Activated CD4-positive, CD25-positive, alpha-beta regulatory T cell (primary cell): Measurements from ENCODE around the gene COPG1.

Experiments
- DNase-seq, 4 experiments: peaks; one replicate each; lab custom pipeline; 2025; lab: John Stamatoyannopoulos, UW

Gene COPG1

DNA sequence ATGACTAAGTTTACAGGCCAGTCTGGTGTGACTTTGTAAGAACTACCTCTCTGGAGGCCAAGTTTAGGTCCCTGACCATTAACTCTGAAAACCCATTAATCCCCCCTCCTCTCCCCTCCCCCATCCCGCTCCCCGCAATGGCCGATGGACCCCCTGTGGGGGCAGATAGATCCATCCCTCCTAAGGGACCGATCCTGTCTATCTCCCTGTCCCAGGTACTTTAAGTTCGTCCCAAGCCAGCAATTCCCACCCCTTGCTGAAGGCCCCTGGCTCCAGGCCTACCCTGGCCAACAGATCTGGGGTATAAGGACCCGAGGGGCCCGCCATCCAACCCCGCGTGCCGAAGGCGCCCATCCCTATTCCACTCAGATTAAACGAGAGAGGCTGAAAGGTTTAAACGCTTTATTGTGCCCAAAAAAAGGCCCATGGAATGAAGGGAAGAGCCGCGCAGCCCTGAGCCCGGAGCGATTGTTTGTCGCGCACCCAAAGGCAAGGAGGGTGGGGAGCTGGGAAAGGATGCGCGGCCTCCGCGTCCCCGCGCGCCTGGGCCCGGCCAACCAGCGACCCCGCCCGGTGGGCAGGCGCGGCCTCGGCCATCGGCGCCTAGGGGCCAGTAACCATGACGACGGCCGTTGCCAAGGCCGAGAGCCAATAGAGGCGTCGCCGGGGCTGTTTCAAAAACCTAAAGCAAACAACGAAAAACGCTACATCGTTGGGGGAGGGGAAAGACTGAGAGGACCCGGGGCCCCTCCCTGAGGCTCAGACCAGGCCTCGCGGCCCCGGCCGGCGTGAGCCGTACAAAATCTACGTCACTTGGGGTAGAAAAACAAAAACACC lies 65.2 kb downstream of the COPG1 start:
- peak in 2 of 4 experiments; percentile 16 to 18 for DNase-seq

DNA sequence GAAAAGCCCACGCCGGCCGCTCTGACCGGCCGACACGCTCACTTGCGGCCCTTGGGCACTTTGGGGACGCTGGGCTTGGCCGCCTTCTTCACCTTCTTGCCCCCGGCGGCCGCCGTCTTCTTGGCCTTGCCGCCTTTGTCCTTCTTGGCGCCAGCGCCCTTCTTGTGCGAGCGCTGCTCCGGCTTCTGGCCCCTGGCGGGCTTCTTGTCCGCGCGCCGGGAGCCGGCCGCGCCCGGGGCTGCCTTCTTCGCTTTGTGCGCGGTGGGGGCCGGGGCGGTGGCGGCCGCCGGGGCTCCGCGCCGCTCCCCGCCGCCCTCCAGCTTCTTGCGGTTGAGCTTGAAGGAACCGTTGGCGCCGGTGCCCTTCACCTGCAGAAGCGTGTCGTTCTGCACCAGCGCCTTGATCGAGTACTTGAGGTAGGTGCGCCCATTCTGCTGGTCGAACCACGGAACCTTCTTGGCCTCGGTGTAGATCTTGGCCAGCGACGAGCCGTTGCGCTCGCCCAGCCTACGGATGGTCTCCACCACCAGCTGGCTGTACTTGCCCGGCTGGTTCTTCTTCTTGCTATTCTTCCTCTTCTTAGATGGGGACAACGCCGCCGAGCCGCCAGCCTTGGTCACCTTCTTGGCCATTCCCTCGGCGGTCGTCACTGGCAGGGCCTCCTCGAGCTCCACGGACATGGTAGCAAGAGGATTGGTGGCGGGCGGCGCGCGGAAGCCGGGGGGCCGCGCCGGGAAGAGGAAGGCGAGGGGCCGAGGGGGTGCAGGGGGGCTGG lies 66.0 kb downstream of the COPG1 start:
- no peak for DNase-seq

DNA sequence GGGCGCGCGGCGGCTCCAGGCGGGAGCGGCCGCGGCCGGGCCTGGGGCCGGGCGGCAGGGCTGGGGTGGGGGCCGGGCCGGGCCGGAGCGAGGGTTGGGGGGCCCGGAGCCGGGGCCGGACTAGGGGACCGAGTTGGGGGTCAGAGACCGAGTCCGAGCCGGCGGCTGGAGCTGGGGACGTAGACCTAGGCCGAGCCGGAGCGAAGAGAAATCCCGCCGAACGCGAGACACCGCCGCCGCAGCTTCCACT lies 66.5 kb downstream of the COPG1 start:
- no peak for DNase-seq

DNA sequence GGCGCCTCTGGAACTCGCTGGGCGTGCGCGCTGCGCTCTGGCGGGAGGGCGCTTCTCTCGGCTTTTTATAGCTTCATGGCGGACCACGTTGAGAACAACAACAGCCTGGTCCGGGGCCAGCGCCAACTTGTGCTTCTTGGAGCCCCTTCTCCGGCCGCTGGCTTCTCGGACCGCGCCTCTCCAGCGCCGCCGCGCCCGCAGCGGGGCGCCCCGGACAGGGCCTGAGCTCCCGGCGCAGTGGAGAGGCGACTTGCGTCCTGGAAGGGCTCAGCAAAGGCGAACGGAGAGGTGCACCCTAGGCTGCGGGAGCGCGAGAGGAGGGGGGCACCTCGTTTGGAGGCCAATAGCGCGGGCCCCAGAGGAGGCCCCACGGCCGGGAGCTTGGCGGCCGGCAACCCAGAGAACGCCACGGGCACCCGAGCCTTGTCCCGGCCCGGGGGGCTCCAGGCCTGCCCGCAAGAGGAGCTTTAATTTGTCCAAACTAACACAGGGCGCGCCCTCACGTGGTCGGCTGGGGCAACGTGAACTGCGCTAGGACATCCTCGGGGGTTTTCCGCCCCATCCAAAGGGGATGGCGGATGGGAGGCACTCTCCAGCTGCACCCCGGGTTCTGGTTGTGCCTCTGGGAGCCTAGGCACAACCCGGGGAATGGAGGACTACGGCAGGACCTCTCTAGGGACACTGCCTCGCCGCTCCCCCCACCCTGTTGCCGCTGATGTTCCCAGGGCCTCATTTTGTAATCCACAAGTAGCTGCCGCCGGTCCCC lies 67.0 kb downstream of the COPG1 start:
- peak; percentile 67 to 89 (median 78) for DNase-seq

DNA sequence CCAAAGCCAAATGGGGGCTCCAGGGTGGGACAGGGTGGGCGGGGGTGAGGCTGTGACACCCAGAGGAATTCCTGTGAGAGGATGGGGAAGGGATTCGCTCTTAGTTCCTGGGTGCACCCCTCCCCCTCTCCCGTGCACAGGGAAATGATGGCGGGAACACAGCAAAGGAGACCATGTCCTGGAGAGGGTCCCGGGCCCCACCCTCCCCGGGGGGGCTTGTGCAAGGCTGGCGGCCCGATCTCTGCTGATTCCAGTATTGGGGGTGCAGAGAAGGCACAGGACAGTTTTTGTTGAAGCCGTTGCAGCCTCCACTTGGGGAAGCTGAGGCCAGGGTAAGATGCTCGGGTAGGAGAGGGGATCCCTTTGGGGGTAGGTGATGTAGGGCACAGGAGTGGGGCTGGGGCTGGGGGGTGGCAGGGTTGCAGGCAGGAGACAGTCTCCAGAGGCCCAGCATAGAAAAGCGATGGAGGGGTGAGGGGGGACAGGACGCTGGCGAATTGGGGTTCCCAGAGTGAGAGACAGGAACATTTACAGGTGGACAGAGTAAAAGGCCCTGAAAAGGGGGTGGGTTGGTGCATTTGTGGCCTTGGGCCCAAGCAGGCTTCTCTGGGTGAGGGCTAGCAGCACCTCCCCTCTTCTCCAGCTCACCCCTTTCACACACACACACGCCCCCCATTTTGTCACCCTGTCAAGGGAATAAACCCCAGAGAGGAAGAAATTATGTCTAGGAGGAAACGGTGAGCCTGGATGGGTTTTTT lies 67.8 kb downstream of the COPG1 start:
- DNase-seq: no peak

DNA sequence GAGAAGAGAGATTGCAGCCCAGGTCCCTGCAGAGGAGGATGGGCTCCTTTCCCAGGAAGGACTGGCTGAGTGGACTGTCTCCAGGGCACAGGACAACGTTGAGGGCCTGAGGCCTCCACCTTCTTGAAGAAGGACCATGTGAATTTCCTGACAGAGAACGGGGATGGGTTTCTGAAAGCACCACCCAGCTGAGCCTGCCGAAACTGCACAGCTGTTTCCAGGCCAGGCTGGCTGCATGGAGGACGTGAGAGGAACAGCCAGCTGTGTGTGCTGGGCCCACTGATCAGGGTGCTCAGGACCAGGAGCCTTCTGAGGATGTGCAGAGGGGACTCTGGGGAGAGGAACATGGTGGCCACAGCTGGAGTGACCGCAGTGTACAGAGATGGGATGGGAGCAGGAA lies 68.4 kb downstream of the COPG1 start:
- DNase-seq: no peak

DNA sequence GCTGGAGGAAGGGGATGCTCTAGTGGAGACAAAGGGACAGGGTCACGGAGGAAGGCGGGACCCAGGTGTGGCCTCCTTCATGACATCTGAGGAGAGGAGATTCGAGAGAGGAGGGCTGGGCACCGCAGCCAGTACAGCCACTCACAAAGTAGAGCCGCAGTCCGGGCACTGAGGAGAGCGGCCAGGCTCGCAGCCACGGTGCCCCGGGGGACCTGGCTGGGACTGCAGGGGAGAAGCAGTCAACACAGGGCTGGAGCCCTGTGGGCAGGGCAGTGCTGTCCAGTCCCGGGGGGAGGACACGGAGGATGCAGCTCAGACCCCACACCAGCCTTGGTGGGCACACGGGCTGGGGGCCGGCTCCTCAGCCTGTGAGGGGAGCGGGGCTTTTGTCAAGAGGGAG lies 69.5 kb downstream of the COPG1 start:
- no peak for DNase-seq

DNA sequence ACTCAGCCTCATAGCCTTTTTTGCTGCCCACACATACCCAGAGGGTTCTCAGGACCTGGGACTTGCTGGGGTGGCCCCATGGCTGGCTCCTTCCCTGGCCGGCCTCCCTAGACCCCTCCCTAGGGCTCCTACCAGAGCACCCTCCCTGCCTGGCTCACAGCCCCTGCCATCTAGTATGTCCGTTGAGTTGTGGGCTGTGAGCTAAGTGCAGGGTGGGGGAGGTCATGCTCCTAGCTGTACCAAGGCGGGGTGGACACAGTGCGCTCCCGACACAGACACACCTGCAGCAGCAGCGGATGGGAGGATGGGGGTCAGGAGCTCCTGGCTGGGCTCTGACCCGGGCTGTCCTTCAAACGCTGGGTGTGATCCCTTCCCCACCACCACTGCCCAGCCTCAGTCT lies 70.9 kb downstream of the COPG1 start:
- no peak for DNase-seq

DNA sequence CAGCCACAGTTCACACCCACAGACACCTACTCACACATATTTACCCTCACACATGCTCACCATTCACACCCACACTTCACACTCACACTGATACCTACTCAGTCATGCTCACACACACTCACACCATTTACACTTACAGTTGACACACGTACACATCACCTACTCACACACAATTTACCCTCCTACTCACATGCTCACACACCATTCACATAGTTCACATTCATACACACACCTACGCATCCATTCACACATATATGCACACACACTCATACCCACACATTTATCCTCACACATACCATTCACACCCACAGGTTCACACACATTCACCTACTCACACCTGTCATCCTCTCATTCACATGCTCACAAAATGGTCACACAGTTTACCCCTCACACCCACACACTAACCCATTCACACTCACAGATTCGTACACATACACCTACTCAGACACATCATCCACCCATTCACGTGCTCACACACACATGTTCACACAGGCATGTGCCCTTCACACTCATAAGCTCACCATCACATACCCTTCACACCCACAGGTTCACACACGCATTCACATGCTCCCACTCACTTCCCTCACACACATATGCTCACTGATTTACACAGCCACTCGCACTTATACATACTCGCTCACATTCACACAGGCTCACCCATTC lies 71.5 kb downstream of the COPG1 start:
- no peak for DNase-seq

DNA sequence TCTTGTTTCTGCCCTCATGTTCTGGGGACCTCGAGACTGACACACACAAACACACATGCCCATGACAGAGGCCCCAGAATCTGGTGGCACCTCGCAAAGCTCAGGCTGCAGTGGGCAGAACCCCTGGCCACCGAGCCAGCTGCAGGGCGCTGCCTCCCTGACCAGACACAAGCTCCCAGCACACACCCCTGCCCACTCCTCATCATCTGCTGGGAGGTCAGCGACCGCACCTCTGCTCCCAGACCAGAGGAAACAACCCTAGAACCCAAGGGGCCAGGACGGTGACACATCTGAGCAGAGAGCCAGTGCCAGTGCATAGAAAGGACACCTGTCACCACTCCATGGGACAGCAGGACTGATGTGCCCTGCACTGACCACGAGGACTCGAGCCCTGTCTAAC lies 72.5 kb downstream of the COPG1 start:
- DNase-seq: no peak

DNA sequence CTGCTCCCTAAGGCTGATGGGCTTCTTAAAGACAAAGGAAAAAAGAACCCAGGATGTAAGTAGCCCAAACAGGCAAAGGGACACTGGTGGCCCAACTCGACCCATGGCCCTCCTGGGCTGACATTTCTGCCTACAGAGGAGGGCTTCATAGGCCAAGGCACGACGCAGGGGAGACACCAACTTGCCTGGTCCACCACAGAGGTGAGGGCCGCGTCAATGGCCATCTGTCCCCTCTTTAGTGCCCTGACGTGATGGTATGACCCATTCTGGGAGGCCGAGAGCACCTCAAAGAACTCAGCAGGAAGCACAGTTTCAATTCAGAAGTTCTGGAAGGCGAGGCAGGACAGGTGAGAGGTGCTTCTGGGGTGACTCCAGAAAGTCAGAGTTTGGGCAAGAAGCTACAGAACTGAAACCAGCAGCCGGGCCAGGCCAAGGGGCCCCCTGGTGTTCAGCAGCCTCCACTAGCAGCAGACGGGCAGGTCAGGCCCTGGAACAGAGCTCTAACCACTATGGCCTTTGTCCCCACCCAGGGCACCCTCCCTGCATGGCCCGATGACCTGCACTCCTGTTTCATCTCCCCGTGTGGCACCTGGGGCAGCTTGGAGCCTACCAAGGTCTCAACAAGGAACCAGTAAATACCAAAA lies 74.4 kb downstream of the COPG1 start:
- DNase-seq: no peak

DNA sequence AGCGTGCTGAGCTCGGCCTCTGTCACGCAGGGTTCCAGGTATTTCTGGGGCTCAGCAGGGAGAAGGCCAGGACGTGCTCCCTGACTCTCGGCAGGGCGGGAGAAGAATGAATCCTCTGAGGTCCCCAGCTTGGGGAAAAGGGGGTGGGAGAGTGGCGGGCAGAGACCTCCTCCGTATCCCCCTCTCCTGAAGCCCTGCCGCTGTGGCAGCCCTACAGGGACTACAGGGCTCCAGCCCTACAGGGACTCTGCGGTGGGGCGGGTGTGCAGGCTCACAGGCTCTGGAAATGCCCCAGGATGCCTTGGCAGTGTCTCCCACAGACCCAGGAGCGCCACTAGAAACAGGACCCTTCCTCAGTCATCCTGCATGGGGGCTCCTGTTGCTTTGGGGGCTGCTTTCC lies 75.4 kb downstream of the COPG1 start:
- DNase-seq: no peak

DNA sequence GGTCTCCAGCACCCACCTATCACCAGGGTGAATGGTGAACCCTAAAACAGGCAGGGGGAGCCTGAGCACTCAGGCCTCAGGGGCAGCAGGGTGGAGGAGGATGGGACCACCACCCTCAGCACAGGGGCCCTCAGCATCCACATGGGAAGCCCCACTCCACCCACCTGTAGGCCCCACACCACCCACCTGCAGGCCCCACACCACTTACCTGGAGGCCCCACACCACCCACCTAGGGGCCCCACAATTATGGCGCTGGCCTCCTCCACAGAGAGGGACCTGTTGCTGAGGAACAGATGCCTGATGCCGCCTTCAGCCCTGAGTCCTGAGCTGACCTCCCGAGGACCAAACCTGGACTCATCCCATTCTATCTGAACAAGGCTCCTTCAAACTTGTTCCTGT lies 76.0 kb downstream of the COPG1 start:
- DNase-seq: no peak

DNA sequence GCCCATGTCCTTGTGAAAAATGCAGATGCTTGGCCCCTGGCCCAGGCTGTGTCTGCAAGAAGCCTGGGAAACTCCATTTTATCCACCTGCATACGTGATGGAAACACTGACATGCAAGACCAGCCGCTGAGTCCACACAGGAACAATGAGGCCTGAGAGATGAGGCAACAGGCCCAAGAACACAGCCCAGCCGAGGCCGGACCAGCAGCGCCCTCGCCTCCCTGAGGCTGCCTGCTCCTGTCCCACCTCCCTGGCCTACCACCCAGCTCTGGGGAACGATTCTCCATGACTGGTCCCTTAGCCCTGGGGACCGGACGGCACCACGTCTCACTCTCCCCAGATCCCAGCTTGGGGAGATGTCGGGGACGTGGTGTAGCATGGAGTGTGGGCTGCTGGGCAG lies 76.7 kb downstream of the COPG1 start:
- no peak for DNase-seq

DNA sequence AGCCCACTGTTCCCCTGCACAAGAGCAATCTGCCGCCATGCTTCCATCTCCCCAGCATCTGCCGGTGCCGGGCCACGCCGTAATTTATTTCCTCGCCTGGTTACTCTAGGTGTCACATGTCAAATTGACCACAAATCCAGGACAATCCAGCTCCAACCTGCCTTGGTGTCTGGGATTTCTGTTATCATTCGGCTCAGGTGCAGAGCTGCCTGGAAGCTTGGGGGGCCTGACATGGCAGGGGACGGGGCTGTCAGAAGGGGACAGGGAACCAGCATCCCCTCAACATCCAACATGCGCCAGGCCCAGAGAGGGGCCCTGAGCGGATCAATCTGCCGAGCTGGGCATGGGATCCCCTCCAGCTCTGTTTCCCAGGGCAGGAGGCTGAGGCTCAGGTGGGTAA lies 77.2 kb downstream of the COPG1 start:
- no peak for DNase-seq
